HepG2 (cell line): ENCODE measurements around the gene STK11. TPM values are rescaled to one million over a fixed set of nuclear protein-coding genes. Genes with fewer than 3 reads are reported as not detected.

Source experiments
- BORCS8-MEF2B ChIP-seq: sonication (generic); formaldehyde crosslinking; IDR thresholded peaks from 2 replicates; pipeline ENCODE4 v1.8.0; 2022; ENCODE audit warnings: mild to moderate bottlenecking, missing genetic modification reagents
- ELF3 ChIP-seq: IDR thresholded peaks from 2 replicates; pipeline ENCODE4 v1.6.1; 2016; ENCODE audit warnings: missing genetic modification reagents, missing compliant biosample characterization
- ETV6 ChIP-seq: sonication (generic); formaldehyde crosslinking; conservative IDR thresholded peaks from 2 replicates; pipeline ENCODE4 v1.4.0; 2020; ENCODE audit warnings: missing genetic modification reagents
- NFAT5 ChIP-seq: sonication (generic); formaldehyde crosslinking; IDR thresholded peaks from 2 replicates; pipeline ENCODE4 v1.4.0; 2020; ENCODE audit warnings: missing genetic modification reagents
- POLR2G ChIP-seq: fragments of 200-400 bp; formaldehyde crosslinking; IDR thresholded peaks from 2 replicates; pipeline ENCODE4 v1.6.1; 2018; ENCODE audit warnings: mild to moderate bottlenecking, low read depth, low read length, moderate library complexity
- SALL1 ChIP-seq: sonication (generic); formaldehyde crosslinking; IDR thresholded peaks from 2 replicates; pipeline ENCODE4 v1.8.0; 2022; ENCODE audit warnings: mild to moderate bottlenecking, missing genetic modification reagents
- SIN3B ChIP-seq: fragments of 150-350 bp; IDR thresholded peaks from 2 replicates; pipeline ENCODE4 v1.6.1; 2014; ENCODE audit warnings: low read length
- SUZ12 ChIP-seq: fragments of 150-350 bp; IDR thresholded peaks from 2 replicates; pipeline ENCODE4 v1.6.1; 2014; ENCODE audit warnings: low read depth, low read length
- TOPORS ChIP-seq: sonication (generic); formaldehyde crosslinking; IDR thresholded peaks from 2 replicates; pipeline ENCODE4 v1.8.0; 2023; ENCODE audit warnings: mild to moderate bottlenecking, missing genetic modification reagents
- ZFY ChIP-seq: sonication (generic); formaldehyde crosslinking; IDR thresholded peaks from 2 replicates; pipeline ENCODE4 v1.4.0; 2020; ENCODE audit warnings: missing genetic modification reagents
- ZNF10 ChIP-seq: sonication (generic); formaldehyde crosslinking; IDR thresholded peaks from 2 replicates; pipeline ENCODE4 v1.4.0; 2020; ENCODE audit warnings: mild to moderate bottlenecking, low read depth, missing genetic modification reagents, borderline replicate concordance
- ZNF296 ChIP-seq: sonication (generic); formaldehyde crosslinking; conservative IDR thresholded peaks from 2 replicates; pipeline ENCODE4 v1.5.0; 2020; ENCODE audit warnings: mild to moderate bottlenecking, missing genetic modification reagents
- ZNF329 ChIP-seq: sonication (generic); formaldehyde crosslinking; IDR thresholded peaks from 2 replicates; pipeline ENCODE4 v1.9.0; 2021; ENCODE audit warnings: low read depth, mild to moderate bottlenecking, missing genetic modification reagents
- ZNF850 ChIP-seq: sonication (generic); formaldehyde crosslinking; conservative IDR thresholded peaks from 2 replicates; pipeline ENCODE4 v1.9.0; 2021; ENCODE audit warnings: mild to moderate bottlenecking, missing genetic modification reagents
- polyA plus RNA-seq, 8 experiments: library from polyadenylated mRNA; depleted of rRNA in 3 of 8; stranded (reverse) in 7 of 8; unstranded in 1 of 8; fragments of >200 nt; fragmentation: Illumina TruSeq in 4 of 8; extraction: Trizol in 4 of 8; gene quantifications; 2 replicates each; pipeline versions ENCODE4 v1.2.1 to v1.2.3, GENCODE V29; 2011 to 2016; ENCODE audit warnings: low read depth in 4 of 8, missing spikeins in 1 of 8, mixed read lengths in 1 of 8; ENCODE audit not compliant: insufficient read depth in 1 of 8
- total RNA-seq, 5 experiments: library from RNA; depleted of rRNA; stranded (reverse); fragments of >200 nt; fragmentation: Illumina TruSeq; extraction: Trizol; gene quantifications; 2 replicates each; pipeline ENCODE4 v1.2.3, GENCODE V29; 2016; ENCODE audit warnings: low read depth in 1 of 5
- TF ChIP-seq, protein P1 (sequence below): sonication (generic); formaldehyde crosslinking; conservative IDR thresholded peaks from 2 replicates; pipeline ENCODE4 v1.8.1; 2023; ENCODE audit warnings: missing genetic modification reagents
- TF ChIP-seq, protein P2 (sequence below): sonication (generic); formaldehyde crosslinking; IDR thresholded peaks from 2 replicates; pipeline ENCODE4 v1.5.1; 2020; ENCODE audit warnings: mild to moderate bottlenecking, missing genetic modification reagents, moderate library complexity
- TF ChIP-seq, protein P3 (sequence below): sonication (generic); formaldehyde crosslinking; IDR thresholded peaks from 2 replicates; pipeline ENCODE4 v1.8.0; 2022; ENCODE audit warnings: mild to moderate bottlenecking, missing genetic modification reagents; ENCODE audit not compliant: insufficient replicate concordance

The STK11 gene
- total and polyA plus RNA-seq, 2 of the 13 experiments (the other 11 are each of a cell fraction or from before 2014, with no cell fraction given): 27.5 to 43.6 TPM

DNA sequence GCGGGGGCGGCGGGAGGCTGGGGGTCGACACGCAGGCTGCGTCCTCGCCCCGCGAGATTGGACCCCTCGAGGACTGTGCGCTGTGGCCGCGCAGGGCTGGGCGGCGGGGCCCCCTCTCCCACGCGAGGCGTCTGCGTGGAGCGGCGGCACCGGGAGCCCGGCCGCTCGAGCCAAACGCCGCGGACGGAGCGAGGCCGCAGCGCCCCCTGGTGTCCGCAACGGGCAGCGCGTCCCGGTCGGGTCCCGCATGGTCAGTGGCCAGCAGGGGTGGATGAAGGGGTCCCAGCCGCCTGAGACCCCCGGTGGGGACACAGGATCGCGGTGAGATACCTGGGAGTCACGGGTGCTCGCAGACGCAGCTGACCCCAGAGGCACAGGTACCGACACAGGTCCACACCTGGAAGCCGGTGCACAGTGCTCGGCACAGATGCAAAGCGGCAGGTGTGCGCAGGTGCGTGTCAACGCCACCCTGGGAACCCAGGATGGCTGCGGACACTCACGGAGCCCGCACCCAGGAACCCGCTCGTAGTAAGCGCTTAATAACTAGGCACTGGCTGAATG, 61.4 kb downstream of the STK11 start (continued):
- TF ChIP-seq SALL1 (CRISPR knock-in tag) (0 out of 2 replicates have a peak, but pooled peaks have one; percentile 17), SUZ12 (no peak), ELF3 (0 out of 2 replicates have a peak, but pooled peaks have one; percentile 40), SIN3B (0 out of 2 replicates have a peak, but pooled peaks have one; percentile 14), POLR2G (no peak), TOPORS (CRISPR knock-in tag) (0 out of 2 replicates have a peak, but pooled peaks have one; percentile 39), ZFY (CRISPR knock-in tag) (peak; percentile 55), ZNF329 (peak; percentile 54; the same call in 1 of the 2 replicates), ZNF296 (CRISPR knock-in tag) (0 out of 2 replicates have a peak, but pooled peaks have one; percentile 23), ZNF10 (no peak), ZNF850 (CRISPR knock-in tag) (no peak), NFAT5 (CRISPR knock-in tag) (no peak), BORCS8-MEF2B (0 out of 2 replicates have a peak, but pooled peaks have one; percentile 31), ETV6 (CRISPR knock-in tag) (0 out of 2 replicates have a peak, but pooled peaks have one; percentile 10)
- TF ChIP-seq, protein P1, sequence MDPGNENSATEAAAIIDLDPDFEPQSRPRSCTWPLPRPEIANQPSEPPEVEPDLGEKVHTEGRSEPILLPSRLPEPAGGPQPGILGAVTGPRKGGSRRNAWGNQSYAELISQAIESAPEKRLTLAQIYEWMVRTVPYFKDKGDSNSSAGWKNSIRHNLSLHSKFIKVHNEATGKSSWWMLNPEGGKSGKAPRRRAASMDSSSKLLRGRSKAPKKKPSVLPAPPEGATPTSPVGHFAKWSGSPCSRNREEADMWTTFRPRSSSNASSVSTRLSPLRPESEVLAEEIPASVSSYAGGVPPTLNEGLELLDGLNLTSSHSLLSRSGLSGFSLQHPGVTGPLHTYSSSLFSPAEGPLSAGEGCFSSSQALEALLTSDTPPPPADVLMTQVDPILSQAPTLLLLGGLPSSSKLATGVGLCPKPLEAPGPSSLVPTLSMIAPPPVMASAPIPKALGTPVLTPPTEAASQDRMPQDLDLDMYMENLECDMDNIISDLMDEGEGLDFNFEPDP (CRISPR knock-in tag): no peak
- TF ChIP-seq, protein P2, sequence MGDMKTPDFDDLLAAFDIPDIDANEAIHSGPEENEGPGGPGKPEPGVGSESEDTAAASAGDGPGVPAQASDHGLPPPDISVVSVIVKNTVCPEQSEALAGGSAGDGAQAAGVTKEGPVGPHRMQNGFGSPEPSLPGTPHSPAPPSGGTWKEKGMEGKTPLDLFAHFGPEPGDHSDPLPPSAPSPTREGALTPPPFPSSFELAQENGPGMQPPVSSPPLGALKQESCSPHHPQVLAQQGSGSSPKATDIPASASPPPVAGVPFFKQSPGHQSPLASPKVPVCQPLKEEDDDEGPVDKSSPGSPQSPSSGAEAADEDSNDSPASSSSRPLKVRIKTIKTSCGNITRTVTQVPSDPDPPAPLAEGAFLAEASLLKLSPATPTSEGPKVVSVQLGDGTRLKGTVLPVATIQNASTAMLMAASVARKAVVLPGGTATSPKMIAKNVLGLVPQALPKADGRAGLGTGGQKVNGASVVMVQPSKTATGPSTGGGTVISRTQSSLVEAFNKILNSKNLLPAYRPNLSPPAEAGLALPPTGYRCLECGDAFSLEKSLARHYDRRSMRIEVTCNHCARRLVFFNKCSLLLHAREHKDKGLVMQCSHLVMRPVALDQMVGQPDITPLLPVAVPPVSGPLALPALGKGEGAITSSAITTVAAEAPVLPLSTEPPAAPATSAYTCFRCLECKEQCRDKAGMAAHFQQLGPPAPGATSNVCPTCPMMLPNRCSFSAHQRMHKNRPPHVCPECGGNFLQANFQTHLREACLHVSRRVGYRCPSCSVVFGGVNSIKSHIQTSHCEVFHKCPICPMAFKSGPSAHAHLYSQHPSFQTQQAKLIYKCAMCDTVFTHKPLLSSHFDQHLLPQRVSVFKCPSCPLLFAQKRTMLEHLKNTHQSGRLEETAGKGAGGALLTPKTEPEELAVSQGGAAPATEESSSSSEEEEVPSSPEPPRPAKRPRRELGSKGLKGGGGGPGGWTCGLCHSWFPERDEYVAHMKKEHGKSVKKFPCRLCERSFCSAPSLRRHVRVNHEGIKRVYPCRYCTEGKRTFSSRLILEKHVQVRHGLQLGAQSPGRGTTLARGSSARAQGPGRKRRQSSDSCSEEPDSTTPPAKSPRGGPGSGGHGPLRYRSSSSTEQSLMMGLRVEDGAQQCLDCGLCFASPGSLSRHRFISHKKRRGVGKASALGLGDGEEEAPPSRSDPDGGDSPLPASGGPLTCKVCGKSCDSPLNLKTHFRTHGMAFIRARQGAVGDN: peak; percentile 55; the same call in 1 of the 2 replicates
- TF ChIP-seq, protein P3, sequence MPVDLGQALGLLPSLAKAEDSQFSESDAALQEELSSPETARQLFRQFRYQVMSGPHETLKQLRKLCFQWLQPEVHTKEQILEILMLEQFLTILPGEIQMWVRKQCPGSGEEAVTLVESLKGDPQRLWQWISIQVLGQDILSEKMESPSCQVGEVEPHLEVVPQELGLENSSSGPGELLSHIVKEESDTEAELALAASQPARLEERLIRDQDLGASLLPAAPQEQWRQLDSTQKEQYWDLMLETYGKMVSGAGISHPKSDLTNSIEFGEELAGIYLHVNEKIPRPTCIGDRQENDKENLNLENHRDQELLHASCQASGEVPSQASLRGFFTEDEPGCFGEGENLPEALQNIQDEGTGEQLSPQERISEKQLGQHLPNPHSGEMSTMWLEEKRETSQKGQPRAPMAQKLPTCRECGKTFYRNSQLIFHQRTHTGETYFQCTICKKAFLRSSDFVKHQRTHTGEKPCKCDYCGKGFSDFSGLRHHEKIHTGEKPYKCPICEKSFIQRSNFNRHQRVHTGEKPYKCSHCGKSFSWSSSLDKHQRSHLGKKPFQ (CRISPR knock-in tag): no peak
